ENCODE data around the gene CPSF4. TPM values are rescaled to one million over a fixed set of nuclear protein-coding genes. Genes with fewer than 3 reads are reported as not detected.
"Not testable (repeated sequence)": the region's sequence is repeated elsewhere in the genome, so short reads cannot be mapped to it uniquely, and the experiment has no call there.

CPSF4 gene
- polyA plus RNA-seq, 3 donors, result 27.1 to 45.1 (median 32.8) TPM

DNA sequence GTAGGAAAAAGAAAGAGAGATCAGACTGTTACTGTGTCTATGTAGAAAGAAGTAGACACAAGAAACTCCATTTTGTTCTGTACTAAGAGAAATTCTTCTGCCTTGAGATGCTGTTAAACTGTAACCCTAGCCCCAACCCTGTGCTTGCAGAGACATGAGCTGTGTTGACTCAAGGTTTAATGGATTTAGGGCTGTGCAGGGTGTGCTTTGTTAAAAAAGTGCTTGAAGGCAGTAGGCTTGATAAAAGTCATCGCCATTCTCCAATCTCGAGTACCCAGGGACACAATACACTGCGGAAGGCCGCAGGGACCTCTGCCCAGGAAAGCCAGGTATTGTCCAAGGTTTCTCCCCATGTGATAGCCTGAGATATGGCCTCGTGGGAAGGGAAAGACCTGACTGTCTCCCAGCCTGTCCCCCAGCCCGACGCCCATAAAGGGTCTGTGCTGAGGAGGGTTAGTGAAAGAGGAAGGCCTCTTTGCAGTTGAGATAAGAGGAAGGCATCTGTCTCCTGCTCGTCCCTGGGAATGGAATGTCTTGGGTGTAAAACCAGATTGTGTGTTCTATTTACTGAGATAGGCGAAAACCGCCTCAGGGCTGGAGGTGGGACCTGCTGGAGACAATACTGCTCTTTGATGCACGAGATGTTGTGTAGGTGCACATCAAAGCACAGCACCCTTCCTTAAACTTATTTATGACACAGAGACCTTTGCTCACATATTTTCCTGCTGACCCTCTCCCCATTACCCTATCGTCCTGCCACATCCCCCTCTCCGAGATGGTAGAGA lies 6.8 kb upstream of the CPSF4 start:
- 76 to 91% (median 90%) methylated on average over 13 of the region's 13 CpGs for WGBS, 3 donors
- not testable (repeated sequence) for H3K27ac ChIP-seq (ENCODE audit: low read depth, low read length)

DNA sequence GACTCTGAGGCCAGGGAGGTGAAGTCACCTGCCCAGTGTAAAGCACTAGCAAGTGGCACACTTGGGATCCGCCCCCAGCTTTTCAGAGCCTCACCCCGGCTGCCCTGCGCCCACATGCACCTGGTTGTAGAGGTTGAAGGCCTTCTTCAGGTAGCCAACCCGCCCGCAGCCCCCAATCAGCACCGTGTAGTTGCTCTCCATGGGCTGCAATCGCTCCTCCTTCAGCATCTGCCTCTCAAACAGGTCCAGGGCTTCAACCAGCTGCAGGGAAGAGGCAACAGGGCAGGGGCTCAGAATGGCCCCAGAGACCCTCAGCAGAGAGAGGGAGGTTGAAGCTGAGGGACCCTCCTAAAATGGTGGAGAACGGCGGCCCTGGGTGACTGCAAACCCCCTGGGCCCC lies 5.6 kb upstream of the CPSF4 start:
- no peak overlapping the region for H3K27ac ChIP-seq (ENCODE audit: low read depth, low read length)
- 93 to 95% (median 94%) methylated on average over 9 of the region's 9 CpGs for WGBS, 3 donors

DNA sequence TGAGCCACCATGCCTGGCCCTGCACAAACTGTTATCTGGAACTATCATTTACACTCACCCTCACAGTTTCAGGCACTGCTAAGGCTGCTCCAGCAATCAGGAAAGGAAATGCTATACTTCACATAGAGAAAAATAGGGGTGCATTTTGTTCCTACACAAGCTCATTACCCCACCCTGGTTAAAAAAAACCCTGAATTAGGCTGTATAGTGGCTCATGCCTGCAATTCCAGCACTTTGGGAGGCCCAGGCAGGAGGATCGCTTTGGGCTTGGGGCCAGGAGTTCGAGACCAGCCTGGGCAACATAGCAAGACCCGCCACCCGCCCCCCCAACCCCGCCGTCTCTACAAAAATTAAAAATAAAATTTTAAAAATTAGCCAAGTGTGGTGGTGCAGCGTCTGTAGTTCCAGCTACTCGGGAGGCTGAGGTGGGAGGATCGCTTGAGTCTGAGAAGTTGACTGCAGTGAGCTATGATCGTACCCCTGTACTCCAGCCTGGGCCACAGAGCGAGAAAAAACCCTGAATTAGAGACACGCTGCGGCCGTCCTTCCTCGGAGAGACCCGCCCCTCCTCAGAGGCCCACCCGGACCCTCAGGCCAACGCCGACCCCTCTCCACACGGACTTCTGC lies 684 bp upstream of the CPSF4 start:
- H3K27ac ChIP-seq (ENCODE audit: low read depth, low read length), result peak overlapping the region; percentile 84
- WGBS, 3 donors, result 14 to 21% (median 15%) methylated on average over 20 of the region's 20 CpGs

DNA sequence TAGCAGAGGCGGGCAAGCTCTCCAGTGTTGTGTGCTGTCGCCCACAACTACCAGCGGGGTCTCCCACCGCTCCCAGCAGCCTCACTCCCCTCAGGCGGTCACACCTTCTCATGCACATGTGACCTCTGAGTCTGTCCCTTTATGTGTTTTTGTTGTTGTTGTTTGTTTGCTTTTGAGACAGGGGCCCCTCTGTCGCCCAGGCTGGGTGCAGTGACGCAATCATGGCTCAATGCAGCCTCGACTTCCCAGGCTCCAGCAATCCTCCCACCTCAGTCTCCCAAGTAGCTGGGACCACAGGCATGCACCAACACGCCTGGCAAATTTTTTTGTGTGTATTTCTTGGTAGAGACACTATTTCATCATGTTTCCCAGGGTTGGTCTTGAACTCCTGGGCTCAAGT lies 1.5 kb downstream of the CPSF4 start:
- 67 to 83% (median 76%) methylated on average over 9 of the region's 9 CpGs for WGBS, 3 donors
- H3K27ac ChIP-seq (ENCODE audit: low read depth, low read length), result no peak overlapping the region

DNA sequence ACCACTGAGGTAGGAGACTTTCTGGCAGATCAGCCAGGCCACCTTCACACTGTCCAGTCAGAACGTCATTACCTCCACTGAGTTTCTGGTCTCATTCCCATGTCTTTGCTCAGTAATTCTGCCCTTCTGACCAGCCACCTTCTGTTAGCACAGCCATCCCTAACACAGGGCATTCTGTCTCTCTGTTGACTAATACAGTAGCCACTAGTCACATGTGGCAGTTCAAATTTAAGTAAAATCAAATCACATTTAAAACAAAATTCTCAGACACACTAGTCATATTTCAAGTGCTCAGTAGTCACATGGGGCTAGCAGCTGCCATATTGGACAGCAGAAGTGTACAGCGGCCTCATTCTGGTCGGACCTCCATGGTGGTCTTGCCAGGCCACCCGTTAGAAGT lies 7.4 kb downstream of the CPSF4 start:
- H3K27ac ChIP-seq (ENCODE audit: low read depth, low read length), result no peak overlapping the region
- WGBS, 3 donors, result 86 to 92% (median 90%) methylated on average over 4 of the region's 4 CpGs

DNA sequence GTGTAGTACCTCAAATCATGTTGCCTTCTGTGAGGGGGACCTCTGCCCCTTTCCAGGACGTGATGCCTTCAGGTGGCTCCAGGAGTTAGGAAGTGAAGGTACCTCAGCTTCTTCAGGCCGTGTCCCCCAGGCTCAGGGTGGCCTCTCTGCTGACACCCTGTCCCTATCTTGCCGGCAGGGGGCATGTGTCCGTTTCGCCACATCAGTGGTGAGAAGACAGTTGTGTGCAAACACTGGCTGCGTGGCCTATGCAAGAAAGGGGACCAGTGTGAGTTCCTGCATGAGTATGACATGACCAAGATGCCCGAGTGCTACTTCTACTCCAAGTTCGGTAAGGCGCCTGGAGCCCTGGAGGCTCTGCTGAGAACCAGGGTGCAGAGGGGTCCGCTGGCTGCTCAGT lies 9.2 kb downstream of the CPSF4 start:
- WGBS, 3 donors, result 79 to 91% (median 88%) methylated on average over 10 of the region's 10 CpGs
- no peak overlapping the region for H3K27ac ChIP-seq (ENCODE audit: low read depth, low read length)

DNA sequence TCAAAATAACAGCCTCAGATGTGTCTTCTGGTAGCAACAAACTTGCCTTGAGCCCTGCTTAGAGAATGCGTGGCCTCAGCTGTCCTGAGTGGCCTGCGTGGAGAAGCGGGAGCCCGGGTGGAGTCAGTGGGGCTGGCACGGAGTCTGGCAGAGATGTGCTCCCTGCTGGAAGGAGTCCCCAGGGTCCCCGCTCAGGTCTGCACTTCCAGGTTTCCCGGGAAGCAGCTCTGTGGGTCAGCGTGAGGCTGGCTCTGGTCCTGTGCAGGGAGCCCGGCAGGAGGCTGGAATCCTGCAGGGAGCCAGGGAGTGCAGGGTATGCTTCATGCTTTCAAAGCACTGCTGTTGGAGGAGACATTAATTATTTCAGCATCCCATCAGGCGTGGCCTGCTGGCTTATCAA lies 10.1 kb downstream of the CPSF4 start:
- 89 to 92% (median 91%) methylated on average over 10 of the region's 10 CpGs for WGBS, 3 donors
- no peak overlapping the region for H3K27ac ChIP-seq (ENCODE audit: low read depth, low read length)

DNA sequence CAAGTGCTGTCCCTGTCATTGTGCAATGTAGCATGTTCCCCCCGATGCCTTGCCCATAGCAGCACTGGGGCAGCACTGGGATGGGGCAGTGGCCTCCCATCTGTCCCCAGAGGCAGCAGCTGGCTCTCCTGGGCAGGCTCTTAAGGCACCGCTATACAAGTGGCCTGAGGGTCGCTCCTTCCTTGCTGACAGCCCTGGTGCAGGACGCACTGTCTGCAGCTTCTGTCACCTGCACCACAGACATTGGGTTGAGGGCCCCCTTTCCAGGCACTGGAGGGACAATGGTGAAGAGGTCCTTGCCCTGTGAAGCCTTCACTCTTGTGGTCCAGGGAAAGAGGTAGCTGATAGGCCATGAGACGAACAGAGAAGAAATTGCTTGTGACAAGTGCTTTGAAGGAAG lies 10.6 kb downstream of the CPSF4 start:
- WGBS, 3 donors, result 90 to 97% (median 94%) methylated on average over 5 of the region's 5 CpGs
- H3K27ac ChIP-seq (ENCODE audit: low read depth, low read length), result no peak overlapping the region

DNA sequence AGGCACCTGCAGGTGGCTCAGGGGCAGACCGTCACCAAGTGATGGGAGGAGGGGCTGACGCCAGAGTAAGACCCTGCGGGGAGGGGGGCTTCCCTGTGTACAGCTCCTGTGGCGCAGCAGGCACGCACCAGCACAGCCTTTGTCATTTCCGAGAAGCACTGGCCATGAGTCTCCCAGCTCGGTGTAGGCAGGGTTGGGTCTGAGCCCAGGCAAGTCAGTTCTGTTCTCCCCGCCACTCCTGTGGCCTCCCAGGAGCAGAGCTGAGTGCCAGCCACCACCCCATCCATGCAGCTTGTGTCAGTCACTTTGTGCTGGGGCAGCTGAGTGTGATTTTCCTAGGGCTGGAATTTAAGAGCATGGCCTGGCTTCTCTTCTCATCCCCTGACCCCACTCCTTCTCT lies 13.2 kb downstream of the CPSF4 start:
- WGBS, 3 donors, result 84 to 87% (median 86%) methylated on average over 8 of the region's 8 CpGs
- H3K27ac ChIP-seq (ENCODE audit: low read depth, low read length), result no peak overlapping the region

DNA sequence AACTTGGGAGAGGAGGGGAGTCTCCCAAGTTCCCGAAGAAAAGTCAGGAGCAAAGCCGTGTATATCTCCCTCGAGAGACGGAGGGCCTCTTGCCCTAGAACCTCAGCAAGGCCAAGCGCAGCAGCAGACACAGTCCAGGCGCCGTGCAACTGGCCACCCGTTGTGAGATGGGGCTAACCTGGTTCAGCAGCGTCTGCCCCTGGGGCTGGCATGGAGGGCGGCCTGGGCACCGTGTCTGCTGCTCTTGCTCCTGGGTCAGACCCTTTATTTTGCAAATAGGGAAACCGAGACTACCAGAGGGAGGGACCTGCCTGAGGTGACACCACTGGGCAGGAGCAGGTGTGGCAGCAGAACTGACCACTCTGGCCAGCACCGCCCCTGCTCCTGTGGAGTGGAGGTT lies 13.8 kb downstream of the CPSF4 start:
- no peak overlapping the region for H3K27ac ChIP-seq (ENCODE audit: low read depth, low read length)
- WGBS, 3 donors, result 77 to 89% (median 88%) methylated on average over 13 of the region's 13 CpGs

DNA sequence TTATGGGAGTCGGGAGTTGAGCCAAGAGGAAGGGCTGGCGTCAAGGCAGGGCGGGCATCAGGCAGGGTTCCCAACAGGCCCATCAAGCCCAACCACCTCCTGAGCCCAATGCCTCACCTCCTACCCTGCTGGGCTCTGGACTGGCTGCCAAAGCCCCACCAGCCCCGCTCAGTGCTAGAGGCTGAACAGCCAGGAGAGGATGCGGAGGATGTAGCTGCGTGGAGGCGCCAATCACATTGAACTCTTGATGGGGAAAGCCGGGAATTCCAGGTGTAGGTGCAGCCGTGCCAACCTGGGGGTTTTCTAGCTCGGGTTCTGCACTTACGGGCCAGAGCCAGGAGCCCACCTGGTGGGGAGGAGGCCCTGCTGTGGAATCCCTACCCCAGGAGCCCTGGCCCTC lies 14.4 kb downstream of the CPSF4 start:
- 76 to 90% (median 89%) methylated on average over 11 of the region's 11 CpGs for WGBS, 3 donors

DNA sequence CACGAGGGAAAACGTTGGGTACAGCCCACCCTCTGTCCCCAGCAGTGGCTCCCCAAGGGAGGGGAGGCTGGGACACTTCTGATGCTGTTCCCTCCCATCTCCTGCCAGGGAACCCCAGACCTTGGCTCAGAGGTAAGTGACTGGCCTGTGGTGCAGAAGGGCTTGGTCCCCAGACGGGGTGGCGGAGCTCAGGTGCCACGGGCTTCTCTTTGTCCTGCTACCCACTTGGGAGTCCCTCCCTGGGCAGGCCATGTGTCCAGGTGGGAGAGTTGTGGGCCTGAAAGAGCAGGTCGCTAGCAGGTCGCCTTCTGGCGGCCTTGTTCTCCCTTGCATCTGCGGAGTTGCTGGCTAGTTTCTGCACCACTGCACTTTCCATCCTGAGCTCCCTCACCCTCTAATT lies 17.1 kb downstream of the CPSF4 start:
- WGBS, 3 donors, result 79 to 84% (median 80%) methylated on average over 9 of the region's 9 CpGs
- no peak overlapping the region for H3K27ac ChIP-seq (ENCODE audit: low read depth, low read length)

More for the DNA sequence above, 14.4 kb downstream of the CPSF4 start:
- H3K27ac ChIP-seq (ENCODE audit: low read depth, low read length), result no peak overlapping the region

DNA sequence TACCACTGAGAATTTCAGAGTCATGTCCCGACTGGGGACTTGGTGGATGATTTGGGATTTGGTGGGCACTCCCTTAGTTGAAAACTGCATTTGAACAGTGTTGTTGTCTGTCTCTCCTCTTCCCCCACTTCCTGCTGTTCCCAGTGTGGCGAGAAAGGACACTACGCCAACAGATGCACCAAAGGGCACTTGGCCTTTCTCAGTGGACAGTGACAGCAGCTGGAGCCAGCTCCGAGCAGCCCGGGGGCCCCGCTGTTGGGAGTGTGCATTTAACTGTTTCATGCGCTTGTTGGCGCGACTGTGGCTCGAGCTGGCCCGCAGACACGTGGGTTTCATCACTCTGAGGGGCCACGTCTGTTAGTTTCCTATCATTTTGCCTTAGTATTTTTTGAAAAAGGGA lies 17.5 kb downstream of the CPSF4 start:
- no peak overlapping the region for H3K27ac ChIP-seq (ENCODE audit: low read depth, low read length)
- 57 to 67% (median 63%) methylated on average over 13 of the region's 13 CpGs for WGBS, 3 donors

DNA sequence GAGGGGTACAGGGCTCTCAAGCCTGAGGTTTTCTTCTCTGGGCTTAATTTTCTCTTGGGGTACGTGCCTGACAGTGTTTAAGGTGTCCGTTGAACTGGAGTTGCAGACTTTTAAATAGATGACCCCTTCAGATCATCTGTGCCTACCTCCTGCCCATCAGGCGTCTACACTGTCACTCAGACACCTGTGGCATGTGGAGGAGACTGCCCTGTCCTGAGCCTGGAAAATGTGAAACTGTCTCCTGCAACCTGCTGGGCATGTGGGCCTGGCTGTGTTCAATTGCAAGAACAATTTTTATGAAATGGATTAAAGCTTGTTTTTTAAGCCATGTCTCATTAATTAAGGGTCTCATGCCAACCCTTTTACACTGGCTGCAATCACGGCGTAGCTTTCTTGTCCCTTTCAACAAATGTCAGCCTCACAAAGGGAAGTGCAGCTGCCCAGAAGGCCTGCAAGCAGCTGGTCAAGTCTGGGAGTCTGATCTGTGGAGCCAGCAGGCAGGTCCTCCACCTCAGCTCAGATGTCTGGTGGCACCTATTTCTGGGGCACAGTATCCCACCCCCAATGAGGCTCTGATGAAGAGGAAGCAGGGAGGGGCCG lies 18.4 kb downstream of the CPSF4 start:
- WGBS, 3 donors, result 86 to 89% (median 86%) methylated on average over 6 of the region's 6 CpGs

DNA sequence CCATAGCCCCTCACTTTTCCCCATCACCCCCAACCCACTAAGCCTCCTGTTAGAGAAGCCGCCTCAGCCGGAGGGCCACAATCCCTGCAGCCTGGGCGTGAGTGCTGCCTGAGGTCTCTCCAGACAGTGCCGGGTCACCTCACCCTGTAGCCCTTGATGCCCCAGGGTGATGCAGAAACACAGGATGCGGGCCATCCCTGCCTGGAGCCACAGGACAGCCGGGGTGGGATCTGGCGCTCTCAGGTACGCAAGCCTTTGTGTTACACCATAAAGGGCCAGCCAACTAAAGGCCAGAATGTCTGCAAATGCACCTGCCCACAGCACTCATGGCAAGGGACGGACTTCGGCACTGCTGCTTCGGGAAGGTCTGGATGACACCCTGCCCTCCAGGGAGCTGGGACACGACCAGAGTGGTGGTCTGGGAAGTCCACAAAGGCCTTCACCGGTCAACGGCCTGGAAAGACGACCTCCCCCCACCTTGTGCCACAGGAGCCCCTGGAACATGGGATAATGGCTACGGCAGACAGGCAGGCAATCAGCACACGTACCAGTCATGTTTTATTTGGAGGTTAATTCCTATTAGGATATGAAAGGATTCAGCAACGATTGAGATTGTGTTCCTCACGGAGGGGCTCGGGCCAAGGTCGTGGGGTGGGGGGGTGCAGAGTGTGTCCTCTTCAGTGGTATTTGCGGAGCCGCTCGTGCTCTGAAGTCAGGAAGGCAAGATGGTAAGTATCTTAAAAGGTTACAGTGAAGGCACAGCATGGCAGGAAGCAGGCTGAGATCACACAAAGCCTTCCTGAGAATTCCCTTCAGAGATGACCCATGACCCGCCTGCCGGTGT lies 19.1 kb downstream of the CPSF4 start:
- no peak overlapping the region for H3K27ac ChIP-seq (ENCODE audit: low read depth, low read length)
- 80 to 84% (median 80%) methylated on average over 26 of the region's 26 CpGs for WGBS, 3 donors

More for the DNA sequence above, 18.4 kb downstream of the CPSF4 start:
- H3K27ac ChIP-seq (ENCODE audit: low read depth, low read length), result no peak overlapping the region

DNA sequence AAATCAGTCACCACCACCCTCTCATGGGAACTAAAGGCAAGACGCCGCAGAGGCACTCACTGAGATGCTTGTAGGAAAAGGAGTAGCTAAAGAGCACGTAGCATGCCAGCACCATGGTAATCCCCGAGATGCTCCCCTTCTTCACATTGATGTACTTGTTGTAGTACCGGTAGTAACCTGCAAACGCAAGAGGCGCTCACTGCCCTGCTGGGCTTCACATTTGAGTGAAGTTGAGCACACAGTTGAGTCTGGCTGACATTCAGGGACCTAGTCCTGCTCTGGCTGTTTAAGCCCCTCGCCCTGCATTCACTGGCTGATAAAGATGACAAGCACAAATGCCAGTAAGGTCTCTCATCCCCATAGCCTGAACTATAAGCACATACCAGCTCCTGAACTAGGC lies 20.3 kb downstream of the CPSF4 start:
- H3K27ac ChIP-seq (ENCODE audit: low read depth, low read length), result no peak overlapping the region
- WGBS, 3 donors, result 88 to 89% (median 89%) methylated on average over 8 of the region's 8 CpGs

DNA sequence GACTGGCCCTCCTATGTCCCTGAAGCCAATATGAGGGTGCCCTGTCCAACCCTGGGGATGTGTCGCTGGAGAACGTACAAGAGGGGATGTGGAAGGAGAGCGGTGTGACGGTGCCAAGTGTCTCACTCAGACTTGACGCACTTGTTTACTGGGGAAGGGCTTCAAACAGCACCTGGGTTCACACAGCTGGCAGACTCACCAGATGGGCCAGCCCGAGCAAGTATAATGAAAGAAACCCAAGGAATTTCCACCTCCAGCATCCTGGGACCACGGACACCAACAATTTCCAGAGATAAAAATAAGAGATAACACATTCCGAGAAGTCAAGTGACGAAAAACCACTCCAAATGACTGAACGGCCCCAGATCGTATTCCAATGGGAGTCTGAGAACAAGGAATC lies 21.9 kb downstream of the CPSF4 start:
- WGBS, 3 donors, result 74 to 90% (median 84%) methylated on average over 11 of the region's 11 CpGs

DNA sequence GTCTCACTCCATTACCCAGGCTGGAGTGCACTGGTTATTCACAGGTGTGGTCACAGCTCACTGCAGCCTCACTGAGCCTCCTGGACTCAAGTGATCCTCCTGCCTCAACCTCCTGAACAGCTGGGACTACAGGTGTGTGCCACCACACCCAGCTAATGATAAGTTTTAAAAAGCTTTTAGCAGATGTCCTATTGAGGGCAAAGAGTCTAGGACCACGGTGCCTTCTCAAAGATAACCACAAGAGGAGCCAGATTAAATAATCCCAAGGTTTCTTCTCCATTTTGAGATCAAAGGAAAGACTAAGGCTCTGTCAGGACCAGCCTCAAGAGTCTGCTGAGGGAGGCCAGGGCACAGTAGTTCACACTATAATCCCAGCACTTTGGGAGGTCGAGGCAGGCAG lies 22.5 kb downstream of the CPSF4 start:
- H3K27ac ChIP-seq (ENCODE audit: low read depth, low read length), result no peak overlapping the region
- WGBS, 3 donors, result 90 to 96% (median 95%) methylated on average over 2 of the region's 2 CpGs

More for the DNA sequence above, 21.9 kb downstream of the CPSF4 start:
- no peak overlapping the region for H3K27ac ChIP-seq (ENCODE audit: low read depth, low read length)

DNA sequence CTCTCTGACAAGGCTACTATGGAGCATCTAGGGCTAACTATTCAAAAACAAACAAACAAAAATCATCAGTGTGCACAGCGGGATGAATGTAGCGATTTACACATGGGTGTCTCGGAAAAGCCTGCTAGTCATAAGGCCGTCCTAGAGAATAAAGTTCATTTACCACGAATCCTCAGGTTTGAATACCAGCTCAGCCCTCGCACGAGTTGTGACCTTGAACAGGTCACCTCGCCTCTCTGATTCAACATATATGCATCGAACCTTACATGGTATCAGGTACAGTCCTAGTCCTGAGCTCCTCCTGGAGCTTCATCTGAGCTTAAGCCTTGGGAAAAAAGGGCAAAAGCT lies 26.7 kb downstream of the CPSF4 start:
- H3K27ac ChIP-seq (ENCODE audit: low read depth, low read length), result no peak overlapping the region
- WGBS, 3 donors, result 3 to 7% (median 4%) methylated on average over 9 of the region's 9 CpGs
